Measurements from ENCODE around the gene ZNF536. TPM values are rescaled to one million over a fixed set of nuclear protein-coding genes. Genes with fewer than 3 reads are reported as not detected.

The ZNF536 gene
- total RNA-seq, 4 donors from 2014 or later, result 1.00 to 7.1 (median 1.8) TPM

- TF ChIP-seq EP300 (IDR thresholded peaks at IDR 0.05; ENCODE audit: low read depth) (no peak), CTCF (IDR thresholded peaks at IDR 0.05) (no peak), POLR2AphosphoS5 (IDR thresholded peaks at IDR 0.05) (no peak), POLR2A (IDR thresholded peaks at IDR 0.05) (no peak)
- H3K36me3 ChIP-seq, result no peaks in the 10 kb centered on the region
- no peak overlapping the region for H3K27ac ChIP-seq
- no peaks in the 10 kb centered on the region for H3K9me3 ChIP-seq
- no peak overlapping the region for H3K4me3 ChIP-seq
- no peaks in the 10 kb centered on the region for H3K4me1 ChIP-seq
- DNase-seq, result no peak
- in situ Hi-C loops (cut with MboI; ENCODE audit: low pct_ligation_motif_present in 1 of 4, low pct_unique_long_range_greater_than_20kb in 1 of 4, low sequenced_read_pairs in 3 of 4) (no loop called here), intact Hi-C loops (cut with DNase I; ENCODE audit: low total_unique reads) (no loop called here)
- 71% methylated on average over 9 of the region's 9 CpGs; no CpG with 5 or more reads in 1 of the 2 donors for WGBS, 2 donors (ENCODE audit: low coverage in 1 of 2)
- H3K27me3 ChIP-seq, result no peaks in the 10 kb centered on the region
Measured at GRCh38 chr19:30535011-30535410, 162.8 kb downstream of the ZNF536 start.

- H3K4me1 ChIP-seq, result no peaks in the 10 kb centered on the region
- in situ Hi-C loops (cut with MboI; ENCODE audit: low pct_ligation_motif_present in 1 of 4, low pct_unique_long_range_greater_than_20kb in 1 of 4, low sequenced_read_pairs in 3 of 4), result no loop called here
- H3K36me3 ChIP-seq, result no peaks in the 10 kb centered on the region
- intact Hi-C loops (cut with DNase I; ENCODE audit: low total_unique reads), result no loop called here
- TF ChIP-seq CTCF (IDR thresholded peaks at IDR 0.05) (no peak), POLR2AphosphoS5 (IDR thresholded peaks at IDR 0.05) (no peak), EP300 (IDR thresholded peaks at IDR 0.05; ENCODE audit: low read depth) (no peak), POLR2A (IDR thresholded peaks at IDR 0.05) (no peak)
- 80 to 92% methylated on average over 4 to 7 of the region's 7 CpGs for WGBS, 2 donors (ENCODE audit: low coverage in 1 of 2)
- no peak for DNase-seq
- H3K27ac ChIP-seq, result no peak overlapping the region
- H3K4me3 ChIP-seq, result no peak overlapping the region
- H3K27me3 ChIP-seq, result no peaks in the 10 kb centered on the region
- no peaks in the 10 kb centered on the region for H3K9me3 ChIP-seq
Measured at GRCh38 chr19:30536975-30537374, 164.8 kb downstream of the ZNF536 start.

GRCh38 chr19:30539315-30539714, 167.1 kb downstream of the ZNF536 start:
- WGBS, 2 donors (ENCODE audit: low coverage in 1 of 2), result 75% methylated on average over 4 of the region's 4 CpGs; no CpG with 5 or more reads in 1 of the 2 donors
- in situ Hi-C loops (cut with MboI; ENCODE audit: low pct_ligation_motif_present in 1 of 4, low pct_unique_long_range_greater_than_20kb in 1 of 4, low sequenced_read_pairs in 3 of 4), result no loop called here
- intact Hi-C loops (cut with DNase I; ENCODE audit: low total_unique reads), result no loop called here
- Histone ChIP-seq H3K4me1 (no peaks in the 10 kb centered on the region), H3K27me3 (no peaks in the 10 kb centered on the region), H3K27ac (no peak overlapping the region), H3K4me3 (no peak overlapping the region), H3K9me3 (no peaks in the 10 kb centered on the region), H3K36me3 (no peaks in the 10 kb centered on the region)
- TF ChIP-seq EP300 (IDR thresholded peaks at IDR 0.05; ENCODE audit: low read depth) (no peak), POLR2A (IDR thresholded peaks at IDR 0.05) (no peak), POLR2AphosphoS5 (IDR thresholded peaks at IDR 0.05) (no peak), CTCF (IDR thresholded peaks at IDR 0.05) (no peak)
- DNase-seq, result no peak

GRCh38 chr19:30539981-30540380, 167.8 kb downstream of the ZNF536 start:
- H3K4me1 ChIP-seq, result no peaks in the 10 kb centered on the region
- no peak overlapping the region for H3K4me3 ChIP-seq
- in situ Hi-C loops (cut with MboI; ENCODE audit: low pct_ligation_motif_present in 1 of 4, low pct_unique_long_range_greater_than_20kb in 1 of 4, low sequenced_read_pairs in 3 of 4), result no loop called here
- no peaks in the 10 kb centered on the region for H3K9me3 ChIP-seq
- H3K36me3 ChIP-seq, result no peaks in the 10 kb centered on the region
- TF ChIP-seq CTCF (IDR thresholded peaks at IDR 0.05) (no peak), EP300 (IDR thresholded peaks at IDR 0.05; ENCODE audit: low read depth) (no peak), POLR2A (IDR thresholded peaks at IDR 0.05) (no peak), POLR2AphosphoS5 (IDR thresholded peaks at IDR 0.05) (no peak)
- 20 to 78% methylated on average over 1 to 11 of the region's 11 CpGs for WGBS, 2 donors (ENCODE audit: low coverage in 1 of 2)
- DNase-seq, result no peak
- intact Hi-C loops (cut with DNase I; ENCODE audit: low total_unique reads), result no loop called here
- no peak overlapping the region for H3K27ac ChIP-seq
- H3K27me3 ChIP-seq, result no peaks in the 10 kb centered on the region
